HCT116 (cell line): Measurements from ENCODE around the gene KLF6. TPM values are rescaled to one million over a fixed set of nuclear protein-coding genes. Genes with fewer than 3 reads are reported as not detected.

Source experiments
- ATAC-seq: fragments of 200-7000 bp; cut with Tn5 transposase; 2 replicates; pipeline ENCODE4 v1.9.1; 2020; ENCODE audit warnings: mild to moderate bottlenecking, moderate library complexity
- BruUV-seq: library from RNA; stranded (reverse); fragments of 400-500 nt; replicated peaks from 2 replicates; lab custom pipeline; 2021; lab: Mats Ljungman, UMichigan
- CTCF ChIA-PET: fragments of 300-600 bp; sonication (Branson Sonifier 250); formaldehyde crosslinking; loops from one replicate; lab custom pipeline; 2021; ENCODE audit warnings: antibody characterized with exemption; lab: Charles Lee
- POLR2A ChIA-PET: fragments of 300-600, 350-600 bp; sonication (Branson Sonifier 250); formaldehyde crosslinking; loops from one replicate; lab custom pipeline; 2021; ENCODE audit warnings: antibody characterized with exemption; lab: Charles Lee
- RAD21 ChIA-PET, 2 experiments: fragments of 300-600 bp; sonication (Branson Sonifier 250); formaldehyde crosslinking; loops; one replicate each; lab custom pipeline; 2023; ENCODE audit warnings: low total read pairs in 2 of 2; ENCODE audit not compliant: uncharacterized antibody in 2 of 2, unreplicated experiment in 2 of 2, low non-redundant PET in 1 of 2; lab: Charles Lee
- DNase-seq: peaks from one replicate; pipeline ENCODE4 v3.0.0-alpha.2; 2010; ENCODE audit warnings: low read depth, low spot score
- H2AFZ ChIP-seq: fragments of 200-600 bp; shearing (Covaris generic), sonication (generic); 2 replicates; pipeline ENCODE4 v1.6.1; 2017; ENCODE audit warnings: low read depth, mixed run types, mixed read lengths, antibody characterized with exemption, low read length; ENCODE audit not compliant: poor library complexity, severe bottlenecking
- H3K27ac ChIP-seq: 2 replicates; pipeline ENCODE4 v1.5.1; 2012; ENCODE audit warnings: low read depth, low read length
- H3K27me3 ChIP-seq: fragments of 200-600 bp; sonication (generic); 2 replicates; pipeline ENCODE4 v1.6.1; 2016; ENCODE audit warnings: mixed run types, low read length, mixed read lengths; ENCODE audit not compliant: insufficient read depth
- H3K36me3 ChIP-seq, 2 experiments: fragments of 200-500 bp in 1 of 2; fragments of 200-600 bp in 1 of 2; sonication (Bioruptor generic) in 1 of 2; sonication (generic) in 1 of 2; 2 replicates each; pipeline versions ENCODE4 v1.5.1 to v1.6.1; 2014 to 2016; ENCODE audit warnings: low read length in 2 of 2, inconsistent platforms in 1 of 2, mixed read lengths in 1 of 2, mixed run types in 1 of 2; ENCODE audit not compliant: insufficient read depth in 2 of 2, control insufficient read depth in 1 of 2
- H3K4me1 ChIP-seq, 2 experiments: fragments of 200-600 bp in 1 of 2; sonication (generic) in 1 of 2; 2 replicates each; pipeline versions ENCODE4 v1.5.1 to v1.6.1; 2012 to 2017; ENCODE audit warnings: low read length in 2 of 2, inconsistent platforms in 1 of 2, mild to moderate bottlenecking in 1 of 2, mixed read lengths in 1 of 2, mixed run types in 1 of 2, moderate library complexity in 1 of 2; ENCODE audit not compliant: insufficient read depth in 2 of 2, control insufficient read depth in 1 of 2
- H3K4me2 ChIP-seq: fragments of 200-600 bp; sonication (generic); 2 replicates; pipeline ENCODE4 v1.6.1; 2017; ENCODE audit warnings: mixed run types, low read length, mixed read lengths
- H3K4me3 ChIP-seq, 2 experiments: fragments of 200-600 bp in 1 of 2; sonication (generic) in 1 of 2; replicated peaks in 1 of 2; 2 replicates each; pipeline ENCODE4 v1.5.1; 2011 to 2016; ENCODE audit warnings: low read length in 2 of 2, control low read depth in 1 of 2, low read depth in 1 of 2, mild to moderate bottlenecking in 1 of 2, mixed read lengths in 1 of 2, mixed run types in 1 of 2
- H3K79me2 ChIP-seq: fragments of 200-600 bp; sonication (generic); 2 replicates; pipeline ENCODE4 v1.6.1; 2017; ENCODE audit warnings: mild to moderate bottlenecking, mixed run types, low read length, moderate library complexity, mixed read lengths; ENCODE audit not compliant: insufficient read depth
- H3K9ac ChIP-seq: fragments of 200-600 bp; sonication (generic); 2 replicates; pipeline ENCODE4 v1.6.1; 2016; ENCODE audit warnings: low read length, mixed read lengths
- H3K9me2 ChIP-seq: fragments of 200-600 bp; sonication (generic), shearing (Covaris generic); 2 replicates; pipeline ENCODE4 v1.6.1; 2017; ENCODE audit warnings: mixed run types, mild to moderate bottlenecking, moderate library complexity; ENCODE audit not compliant: insufficient read depth
- H3K9me3 ChIP-seq, 2 experiments: fragments of 200-500 bp in 1 of 2; fragments of 200-600 bp in 1 of 2; sonication (Bioruptor generic) in 1 of 2; sonication (generic) in 1 of 2; 2 replicates each; pipeline ENCODE4 v1.6.1; 2014 to 2017; ENCODE audit warnings: low read length in 2 of 2, mixed read lengths in 2 of 2, inconsistent platforms in 1 of 2, low read depth in 1 of 2, mild to moderate bottlenecking in 1 of 2, mixed run types in 1 of 2, moderate library complexity in 1 of 2; ENCODE audit not compliant: control insufficient read depth in 1 of 2, insufficient read depth in 1 of 2
- H4K20me1 ChIP-seq: fragments of 200-600 bp; sonication (generic), shearing (Covaris generic); 2 replicates; pipeline ENCODE4 v1.6.1; 2017; ENCODE audit warnings: mixed run types, mild to moderate bottlenecking, moderate library complexity; ENCODE audit not compliant: insufficient read depth
- CBX3 ChIP-seq: IDR thresholded peaks from 2 replicates; pipeline ENCODE4 v1.6.1; 2012; ENCODE audit warnings: low read depth
- CEBPB ChIP-seq: IDR thresholded peaks from 2 replicates; pipeline ENCODE4 v1.6.1; 2012; ENCODE audit warnings: low read depth
- CTCF ChIP-seq, 3 experiments: fragments of 200-600 bp in 1 of 3; sonication (generic) in 1 of 3; IDR thresholded peaks in 2 of 3; conservative IDR thresholded peaks in 1 of 3; 2 replicates each; pipeline ENCODE4 v1.5.1; 2012 to 2017; ENCODE audit warnings: low read depth in 2 of 3, low read length in 2 of 3, antibody characterized with exemption in 1 of 3, borderline replicate concordance in 1 of 3, control low read depth in 1 of 3, mild to moderate bottlenecking in 1 of 3, mixed read lengths in 1 of 3, mixed run types in 1 of 3, moderate library complexity in 1 of 3; ENCODE audit not compliant: insufficient read depth in 1 of 3
- EGR1 ChIP-seq: IDR thresholded peaks from 2 replicates; pipeline ENCODE4 v1.6.1; 2012; ENCODE audit warnings: low read depth
- ELF1 ChIP-seq: IDR thresholded peaks from 2 replicates; pipeline ENCODE4 v1.6.1; 2012; ENCODE audit warnings: low read depth, borderline replicate concordance
- EZH2 ChIP-seq: fragments of 200-600 bp; sonication (generic); IDR thresholded peaks from 2 replicates; pipeline ENCODE4 v1.6.1; 2017; ENCODE audit warnings: antibody characterized with exemption, mixed run types
- FOSL1 ChIP-seq: IDR thresholded peaks from 2 replicates; pipeline ENCODE4 v1.6.1; 2012; ENCODE audit warnings: low read depth
- POLR2A ChIP-seq: IDR thresholded peaks from 2 replicates; pipeline ENCODE4 v1.7.0; 2011; ENCODE audit warnings: borderline replicate concordance; ENCODE audit not compliant: insufficient read depth, insufficient read length; ENCODE audit errors: extremely low read depth
- POLR2AphosphoS5 ChIP-seq: IDR thresholded peaks from 2 replicates; pipeline ENCODE4 v1.6.1; 2011; ENCODE audit warnings: mild to moderate bottlenecking, low read depth, low read length, moderate library complexity
- RAD21 ChIP-seq: IDR thresholded peaks from 2 replicates; pipeline ENCODE4 v1.6.1; 2012; ENCODE audit warnings: low read depth, mild to moderate bottlenecking
- SIN3A ChIP-seq: IDR thresholded peaks from 2 replicates; pipeline ENCODE4 v1.6.1; 2012; ENCODE audit warnings: low read depth
- SRF ChIP-seq: IDR thresholded peaks from 2 replicates; pipeline ENCODE4 v1.6.1; 2012; ENCODE audit warnings: low read depth
- TCF7L2 ChIP-seq: IDR thresholded peaks from 2 replicates; pipeline ENCODE4 v1.7.0; 2011; ENCODE audit warnings: borderline replicate concordance, inconsistent platforms; ENCODE audit not compliant: insufficient read depth, insufficient read length; ENCODE audit errors: extremely low read depth
- YY1 ChIP-seq: IDR thresholded peaks from 2 replicates; pipeline ENCODE4 v1.6.1; 2011; ENCODE audit warnings: low read length, low read depth, moderate library complexity, mild to moderate bottlenecking; ENCODE audit not compliant: insufficient replicate concordance; ENCODE audit errors: extremely low read depth
- ZBTB33 ChIP-seq: IDR thresholded peaks from 2 replicates; pipeline ENCODE4 v1.6.1; 2011; ENCODE audit warnings: mild to moderate bottlenecking, low read length, moderate library complexity; ENCODE audit not compliant: insufficient replicate concordance; ENCODE audit errors: extremely low read depth
- intact Hi-C: fragments of 100-400 bp; cut with micrococcal nuclease; formaldehyde crosslinking; loops from 2 replicates; pipeline ENCODE4 v1.10.0; 2022
- total RNA-seq: library from RNA; stranded (reverse); gene quantifications from one replicate; pipeline ENCODE4 v1.2.1, GENCODE V29; 2021; ENCODE audit not compliant: unreplicated experiment
- TF ChIP-seq, protein P1 (sequence below): IDR thresholded peaks from 2 replicates; pipeline ENCODE4 v1.6.1; 2012

Gene KLF6
- total RNA-seq, 1 experiment from 2014 or later = 82.2 TPM

- no peak for TF ChIP-seq FOSL1
- no peak for TF ChIP-seq ZBTB33
- no peak for TF ChIP-seq ELF1
- TF ChIP-seq YY1 = no peak
Observed at GRCh38 chr10:3769556-3769955, 15.5 kb downstream of the KLF6 start (continued).

- H3K4me1 ChIP-seq = peaks cover 28 to 57% of the 10 kb centered on the region in 2 experiments
- H3K4me2 ChIP-seq = no peak overlapping the region
- H3K27me3 ChIP-seq = no peaks in the 10 kb centered on the region
- no peak overlapping the region for H3K4me3 ChIP-seq
- no peaks in the 10 kb centered on the region for H3K9me3 ChIP-seq
- intact Hi-C loops = loop anchor here (10.0 kb wide), 2 partner anchors 281 to 671 kb away; no protein-coding TSS in a partner anchor
- no peak overlapping the region for H2AFZ ChIP-seq
- no peaks in the 10 kb centered on the region for H3K36me3 ChIP-seq
- H4K20me1 ChIP-seq = no peaks in the 10 kb centered on the region
- ChIA-PET RAD21 (no interaction called here), CTCF (no interaction called here), POLR2A (interaction anchor here (1.0 kb wide), 1 partner anchor 19 kb away, joined by 3 read pairs; the partner anchor contains the start of gene KLF6)
- H3K79me2 ChIP-seq = no peaks in the 10 kb centered on the region
- H3K9me2 ChIP-seq = no peaks in the 10 kb centered on the region
- no peak overlapping the region for H3K27ac ChIP-seq
- DNase-seq (no peak), ATAC-seq (no peak)
- H3K9ac ChIP-seq = no peak overlapping the region
- no TSS peak for BruUV-seq
- no peak for TF ChIP-seq ZBTB33
- TF ChIP-seq RAD21 = no peak
- no peak for TF ChIP-seq SIN3A
- no peak for TF ChIP-seq POLR2AphosphoS5
- no peak for TF ChIP-seq POLR2A
- no peak for TF ChIP-seq ELF1
- TF ChIP-seq FOSL1 = no peak
- TF ChIP-seq YY1 = no peak
- TF ChIP-seq TCF7L2 = no peak
- no peak for TF ChIP-seq CEBPB
- TF ChIP-seq, protein P1, sequence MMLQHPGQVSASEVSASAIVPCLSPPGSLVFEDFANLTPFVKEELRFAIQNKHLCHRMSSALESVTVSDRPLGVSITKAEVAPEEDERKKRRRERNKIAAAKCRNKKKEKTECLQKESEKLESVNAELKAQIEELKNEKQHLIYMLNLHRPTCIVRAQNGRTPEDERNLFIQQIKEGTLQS = no peak
- TF ChIP-seq EZH2 = no peak
- TF ChIP-seq SRF = no peak
- TF ChIP-seq CTCF (IDR thresholded peaks at IDR 0.05 in 2 of 3, conservative IDR thresholded peaks at IDR 0.05 in 1 of 3; ENCODE audit: borderline replicate concordance in 1 of 3, insufficient read depth in 1 of 3, low read depth in 2 of 3, low read length in 2 of 3) = no peak
- no peak for TF ChIP-seq EGR1
- TF ChIP-seq CBX3 = no peak
Observed at GRCh38 chr10:3766046-3766756, 18.8 kb downstream of the KLF6 start.
